Measurements from ENCODE around the gene GAB2.

- TF ChIP-seq POLR2A (IDR thresholded peaks at IDR 0.05) (no peak), CTCF (IDR thresholded peaks at IDR 0.05) (no peak)
Measured at GRCh38 chr11:78425399-78426070, 7.9 kb upstream of the GAB2 start.

All from adrenal gland (tissue), 5 donors.